ENCODE data around the gene LMBR1. TPM values are rescaled to one million over a fixed set of nuclear protein-coding genes. Genes with fewer than 3 reads are reported as not detected.

LMBR1 gene
- total and polyA plus RNA-seq, 5 donors from 2014 or later = 35.7 to 71.9 (median 39.9) TPM

DNA sequence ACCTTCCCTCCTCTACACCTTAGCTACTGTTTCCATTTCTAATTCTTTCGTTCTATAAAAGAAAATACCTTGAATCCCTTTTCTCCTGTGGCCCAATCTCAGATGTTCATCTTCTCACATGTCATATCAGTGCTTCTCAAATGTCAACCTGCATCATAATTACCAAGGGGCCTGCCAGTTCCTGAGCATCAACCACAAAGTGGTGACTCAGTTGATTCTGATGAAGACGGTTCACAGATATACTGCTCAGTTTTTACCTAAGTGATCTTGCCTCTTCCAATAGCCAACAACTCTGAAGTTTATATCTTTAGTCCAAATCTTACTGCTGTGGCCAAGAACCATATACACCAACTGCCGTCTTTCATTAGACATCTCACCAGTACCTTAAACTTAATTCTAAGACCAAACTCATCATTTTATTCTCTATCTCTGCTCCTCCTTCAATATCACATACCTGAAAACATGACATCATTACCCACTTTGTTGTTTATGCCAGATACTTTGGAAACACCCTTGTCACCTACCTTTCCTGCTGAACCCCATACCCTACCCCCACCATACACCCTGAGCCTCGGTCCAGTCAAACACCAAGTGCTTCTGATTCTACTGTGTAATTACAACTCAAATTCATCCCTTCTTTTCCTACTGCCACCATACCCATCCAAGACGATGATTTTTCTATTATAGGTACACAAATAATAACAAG lies 115.5 kb downstream of the LMBR1 start:
- peaks cover 0 to 3% (median 0%) of the 10 kb centered on the region in 7 donors for H3K9me3 Mint-ChIP-seq
- H3K4me3 ChIP-seq (ENCODE audit: low read depth, low read length) = no peak overlapping the region
- H3K4me1 Mint-ChIP-seq = peaks cover 22 to 39% (median 24%) of the 10 kb centered on the region in 4 donors
- H3K27me3 Mint-ChIP-seq = no peaks in the 10 kb centered on the region
- peak; percentile 82 for ATAC-seq (ENCODE audit: low read depth in 2 of 2)
- no peaks in the 10 kb centered on the region for H3K4me1 ChIP-seq (ENCODE audit: control insufficient read depth, insufficient read depth, low read length, poor library complexity, severe bottlenecking)
- peak overlapping the region; percentile 44 for H3K27ac ChIP-seq (ENCODE audit: insufficient read depth, low read length, poor library complexity, severe bottlenecking)
- peak in 1 of 3 donors; percentile 55 for DNase-seq
- H3K4me3 Mint-ChIP-seq = peak overlapping the region in 1 of 4 donors; percentile 4
- peaks cover 27% of the 10 kb centered on the region for H3K36me3 Mint-ChIP-seq
- H3K27ac Mint-ChIP-seq = peak overlapping the region; percentile 6 to 75 (median 54)
- no peaks in the 10 kb centered on the region for H3K9me3 ChIP-seq (ENCODE audit: control insufficient read depth in 2 of 2, low read length in 2 of 2)
- no peaks in the 10 kb centered on the region for H3K27me3 ChIP-seq (ENCODE audit: control insufficient read depth, insufficient read depth, low read length)
- H3K36me3 ChIP-seq (ENCODE audit: control insufficient read depth, insufficient read depth, low read length) = no peaks in the 10 kb centered on the region

DNA sequence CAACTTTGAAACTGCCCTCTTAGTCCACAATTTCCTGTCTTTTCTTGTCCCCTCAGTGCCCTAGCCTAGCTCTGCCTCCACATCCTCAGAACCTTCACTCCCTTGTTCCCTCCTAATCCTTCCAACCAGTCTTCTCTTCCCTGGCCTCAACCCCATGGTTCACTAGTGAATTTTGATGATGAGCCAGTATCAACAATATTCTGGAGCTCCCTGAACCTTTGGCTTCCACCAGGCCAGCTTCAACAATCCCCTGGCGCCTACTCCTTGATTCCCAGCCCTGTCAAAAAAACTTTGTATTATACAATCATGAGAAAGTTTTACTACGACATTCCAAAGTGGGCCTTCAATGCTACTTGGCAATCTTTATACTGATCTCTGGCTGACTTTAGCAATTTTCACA lies 116.5 kb downstream of the LMBR1 start:
- peaks cover 0 to 3% (median 0%) of the 10 kb centered on the region in 7 donors for H3K9me3 Mint-ChIP-seq
- H3K4me3 Mint-ChIP-seq = no peak overlapping the region
- no peak overlapping the region for H3K4me3 ChIP-seq (ENCODE audit: low read depth, low read length)
- peaks cover 18 to 35% (median 21%) of the 10 kb centered on the region in 4 donors for H3K4me1 Mint-ChIP-seq
- peaks cover 20% of the 10 kb centered on the region for H3K36me3 Mint-ChIP-seq
- H3K27ac ChIP-seq (ENCODE audit: insufficient read depth, low read length, poor library complexity, severe bottlenecking) = no peak overlapping the region
- no peaks in the 10 kb centered on the region for H3K27me3 Mint-ChIP-seq
- no peaks in the 10 kb centered on the region for H3K27me3 ChIP-seq (ENCODE audit: control insufficient read depth, insufficient read depth, low read length)
- no peaks in the 10 kb centered on the region for H3K9me3 ChIP-seq (ENCODE audit: control insufficient read depth in 2 of 2, low read length in 2 of 2)
- no peaks in the 10 kb centered on the region for H3K36me3 ChIP-seq (ENCODE audit: control insufficient read depth, insufficient read depth, low read length)
- ATAC-seq (ENCODE audit: low read depth in 2 of 2) (no peak), DNase-seq (no peak)
- no peak overlapping the region for H3K27ac Mint-ChIP-seq
- no peaks in the 10 kb centered on the region for H3K4me1 ChIP-seq (ENCODE audit: control insufficient read depth, insufficient read depth, low read length, poor library complexity, severe bottlenecking)

DNA sequence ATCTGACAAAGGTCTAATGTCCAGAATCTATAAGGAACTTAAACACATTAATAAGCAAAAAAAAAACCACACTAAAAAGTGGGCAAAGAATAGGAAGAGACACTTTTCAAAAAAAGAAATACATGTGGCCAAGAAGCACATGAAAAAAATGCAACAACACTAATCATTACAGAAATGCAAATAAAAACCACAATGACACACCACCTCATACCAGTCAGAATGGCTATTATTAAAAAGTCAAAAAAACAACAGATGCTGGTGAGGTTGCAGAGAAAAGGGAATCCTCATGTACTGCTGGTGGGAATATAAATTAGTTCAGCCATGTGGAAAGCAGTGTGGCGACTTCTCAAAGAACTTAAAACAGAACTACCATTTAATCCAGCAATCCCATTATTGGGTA lies 119.0 kb downstream of the LMBR1 start:
- Mint-ChIP-seq H3K27ac (no peak overlapping the region), H3K4me1 (peaks cover 26 to 34% (median 31%) of the 10 kb centered on the region in 4 donors), H3K27me3 (no peaks in the 10 kb centered on the region), H3K4me3 (no peak overlapping the region), H3K9me3 (peaks cover 0 to 3% (median 0%) of the 10 kb centered on the region in 7 donors), H3K36me3 (peaks cover 20% of the 10 kb centered on the region)
- no peaks in the 10 kb centered on the region for H3K9me3 ChIP-seq (ENCODE audit: control insufficient read depth in 2 of 2, low read length in 2 of 2)
- ATAC-seq (ENCODE audit: low read depth in 2 of 2) (no peak), DNase-seq (no peak)
- no peak overlapping the region for H3K27ac ChIP-seq (ENCODE audit: insufficient read depth, low read length, poor library complexity, severe bottlenecking)
- no peaks in the 10 kb centered on the region for H3K4me1 ChIP-seq (ENCODE audit: control insufficient read depth, insufficient read depth, low read length, poor library complexity, severe bottlenecking)
- H3K36me3 ChIP-seq (ENCODE audit: control insufficient read depth, insufficient read depth, low read length) = no peaks in the 10 kb centered on the region
- no peak overlapping the region for H3K4me3 ChIP-seq (ENCODE audit: low read depth, low read length)
- H3K27me3 ChIP-seq (ENCODE audit: control insufficient read depth, insufficient read depth, low read length) = no peaks in the 10 kb centered on the region

- Histone ChIP-seq H3K9me3 (ENCODE audit: control insufficient read depth in 2 of 2, low read length in 2 of 2) (no peaks in the 10 kb centered on the region), H3K4me1 (ENCODE audit: control insufficient read depth, insufficient read depth, low read length, poor library complexity, severe bottlenecking) (no peaks in the 10 kb centered on the region), H3K36me3 (ENCODE audit: control insufficient read depth, insufficient read depth, low read length) (no peaks in the 10 kb centered on the region), H3K27ac (ENCODE audit: insufficient read depth, low read length, poor library complexity, severe bottlenecking) (no peak overlapping the region), H3K27me3 (ENCODE audit: control insufficient read depth, insufficient read depth, low read length) (no peaks in the 10 kb centered on the region), H3K4me3 (ENCODE audit: low read depth, low read length) (no peak overlapping the region)
- Mint-ChIP-seq H3K27me3 (no peaks in the 10 kb centered on the region), H3K36me3 (peaks cover 20% of the 10 kb centered on the region), H3K4me1 (peaks cover 21 to 30% (median 28%) of the 10 kb centered on the region in 4 donors), H3K4me3 (no peak overlapping the region), H3K27ac (no peak overlapping the region), H3K9me3 (peaks cover 0 to 3% (median 0%) of the 10 kb centered on the region in 7 donors)
- DNase-seq (no peak), ATAC-seq (ENCODE audit: low read depth in 2 of 2) (no peak)
Observed at GRCh38 chr7:156772725-156773124, 120.3 kb downstream of the LMBR1 start.

DNA sequence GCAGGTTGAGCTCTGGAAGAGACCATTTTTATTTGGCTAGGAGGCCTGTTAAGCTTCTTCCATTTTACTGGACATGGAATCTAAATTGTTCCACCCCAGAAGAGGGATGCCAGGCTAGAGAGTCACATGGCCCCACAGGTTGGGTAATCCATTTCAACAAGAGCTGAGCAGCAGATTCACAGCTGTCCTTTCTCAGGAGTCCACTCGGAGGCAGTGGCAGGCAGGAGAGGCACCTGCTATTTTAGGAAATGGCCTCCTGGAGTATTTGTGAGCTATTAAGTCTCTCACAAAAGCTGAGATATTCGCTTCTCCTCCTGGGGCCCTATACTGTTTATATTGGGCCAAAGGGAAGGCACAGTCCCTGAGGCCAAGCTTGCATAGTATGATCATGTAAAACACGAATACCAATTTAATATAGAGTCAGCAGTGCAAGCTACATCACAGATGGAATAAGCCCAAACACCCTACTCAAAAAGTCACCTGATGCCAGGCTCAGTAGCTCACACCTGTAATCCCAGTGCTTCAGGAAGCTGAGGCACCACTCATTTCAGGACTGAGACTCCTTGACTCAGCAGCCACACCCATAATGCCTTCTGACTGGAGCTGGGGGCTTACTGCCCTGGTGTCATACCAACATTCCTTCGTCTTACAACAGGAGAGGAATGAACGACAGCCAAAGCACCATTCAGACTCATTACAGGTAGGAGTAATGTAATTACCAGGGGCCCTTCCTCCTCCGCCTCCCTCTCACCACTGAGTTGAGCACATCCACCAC lies 124.1 kb downstream of the LMBR1 start:
- H3K36me3 Mint-ChIP-seq = peaks cover 13% of the 10 kb centered on the region
- H3K36me3 ChIP-seq (ENCODE audit: control insufficient read depth, insufficient read depth, low read length) = peaks cover 4% of the 10 kb centered on the region
- H3K9me3 Mint-ChIP-seq = no peaks in the 10 kb centered on the region
- no peaks in the 10 kb centered on the region for H3K9me3 ChIP-seq (ENCODE audit: control insufficient read depth in 2 of 2, low read length in 2 of 2)
- H3K27ac ChIP-seq (ENCODE audit: insufficient read depth, low read length, poor library complexity, severe bottlenecking) = no peak overlapping the region
- ATAC-seq (ENCODE audit: low read depth in 2 of 2) (no peak), DNase-seq (peak in 1 of 3 donors; percentile 11)
- H3K27me3 ChIP-seq (ENCODE audit: control insufficient read depth, insufficient read depth, low read length) = no peaks in the 10 kb centered on the region
- no peaks in the 10 kb centered on the region for H3K4me1 ChIP-seq (ENCODE audit: control insufficient read depth, insufficient read depth, low read length, poor library complexity, severe bottlenecking)
- H3K4me1 Mint-ChIP-seq = peaks cover 17 to 26% (median 21%) of the 10 kb centered on the region in 4 donors
- peak overlapping the region in 2 of 3 donors; percentile 39 to 55 for H3K27ac Mint-ChIP-seq
- H3K4me3 Mint-ChIP-seq = no peak overlapping the region
- H3K27me3 Mint-ChIP-seq = no peaks in the 10 kb centered on the region
- H3K4me3 ChIP-seq (ENCODE audit: low read depth, low read length) = no peak overlapping the region

- no peaks in the 10 kb centered on the region for H3K9me3 ChIP-seq (ENCODE audit: control insufficient read depth in 2 of 2, low read length in 2 of 2)
- H3K9me3 Mint-ChIP-seq = no peaks in the 10 kb centered on the region
- no peaks in the 10 kb centered on the region for H3K27me3 Mint-ChIP-seq
- H3K4me3 ChIP-seq (ENCODE audit: low read depth, low read length) = no peak overlapping the region
- H3K4me1 ChIP-seq (ENCODE audit: control insufficient read depth, insufficient read depth, low read length, poor library complexity, severe bottlenecking) = no peaks in the 10 kb centered on the region
- ATAC-seq (ENCODE audit: low read depth in 2 of 2) (no peak), DNase-seq (no peak)
- H3K36me3 ChIP-seq (ENCODE audit: control insufficient read depth, insufficient read depth, low read length) = peaks cover 8% of the 10 kb centered on the region
- H3K4me1 Mint-ChIP-seq = peaks cover 9 to 26% (median 19%) of the 10 kb centered on the region in 4 donors
- H3K4me3 Mint-ChIP-seq = no peak overlapping the region
- H3K27me3 ChIP-seq (ENCODE audit: control insufficient read depth, insufficient read depth, low read length) = no peaks in the 10 kb centered on the region
- H3K27ac Mint-ChIP-seq = peak overlapping the region in 1 of 3 donors; percentile 23
- no peak overlapping the region for H3K27ac ChIP-seq (ENCODE audit: insufficient read depth, low read length, poor library complexity, severe bottlenecking)
- H3K36me3 Mint-ChIP-seq = peaks cover 20% of the 10 kb centered on the region
Observed at GRCh38 chr7:156766666-156767065, 126.3 kb downstream of the LMBR1 start.

- no peak for ATAC-seq (ENCODE audit: low read depth in 2 of 2)
- H3K36me3 ChIP-seq (ENCODE audit: control insufficient read depth, insufficient read depth, low read length) = peaks cover 10% of the 10 kb centered on the region
- H3K27ac ChIP-seq (ENCODE audit: insufficient read depth, low read length, poor library complexity, severe bottlenecking) = no peak overlapping the region
- H3K4me1 ChIP-seq (ENCODE audit: control insufficient read depth, insufficient read depth, low read length, poor library complexity, severe bottlenecking) = no peaks in the 10 kb centered on the region
- H3K4me3 ChIP-seq (ENCODE audit: low read depth, low read length) = no peak overlapping the region
- H3K9me3 ChIP-seq (ENCODE audit: control insufficient read depth in 2 of 2, low read length in 2 of 2) = no peaks in the 10 kb centered on the region
- no peak for DNase-seq
- H3K36me3 Mint-ChIP-seq = peaks cover 20% of the 10 kb centered on the region
- no peak overlapping the region for H3K4me3 Mint-ChIP-seq
- no peaks in the 10 kb centered on the region for H3K27me3 ChIP-seq (ENCODE audit: control insufficient read depth, insufficient read depth, low read length)
- no peaks in the 10 kb centered on the region for H3K9me3 Mint-ChIP-seq
- H3K4me1 Mint-ChIP-seq = peaks cover 9 to 23% (median 17%) of the 10 kb centered on the region in 4 donors
- peak overlapping the region in 1 of 3 donors; percentile 23 for H3K27ac Mint-ChIP-seq
- H3K27me3 Mint-ChIP-seq = no peaks in the 10 kb centered on the region
Observed at GRCh38 chr7:156765901-156766656, 126.9 kb downstream of the LMBR1 start.
